K562 (cell line): Measurements from ENCODE around the gene MCCC2. TPM values are rescaled to one million over a fixed set of nuclear protein-coding genes. Genes with fewer than 3 reads are reported as not detected.

Experiments
- ARNT ChIP-seq, 2 experiments: fragments of 450-650 bp; IDR thresholded peaks; 2 replicates each; pipeline ENCODE4 v1.6.1; 2016; ENCODE audit warnings: mild to moderate bottlenecking in 1 of 2
- ATF1 ChIP-seq, 2 experiments: fragments of 450-650 bp in 1 of 2; IDR thresholded peaks; 2 replicates each; pipeline ENCODE4 v1.6.1; 2016; ENCODE audit warnings: missing compliant biosample characterization in 1 of 2, missing genetic modification characterization in 1 of 2
- ERF ChIP-seq: fragments of 450-650 bp; formaldehyde crosslinking; IDR thresholded peaks from 2 replicates; pipeline ENCODE4 v1.4.0; 2020; ENCODE audit warnings: mild to moderate bottlenecking, mixed read lengths
- HLTF ChIP-seq: fragments of 450-650 bp; IDR thresholded peaks from 2 replicates; pipeline ENCODE4 v1.6.1; 2016
- KDM5B ChIP-seq: fragments of 200-600 bp; sonication (generic); IDR thresholded peaks from 2 replicates; pipeline ENCODE4 v1.6.1; 2012; ENCODE audit warnings: low read depth, mild to moderate bottlenecking, moderate library complexity, low read length, control low read depth, inconsistent platforms; ENCODE audit not compliant: insufficient replicate concordance
- MIER1 ChIP-seq: fragments of 450-650 bp; IDR thresholded peaks from 2 replicates; pipeline ENCODE4 v1.6.1; 2016; ENCODE audit warnings: antibody characterized with exemption, mild to moderate bottlenecking, low read depth
- MYC ChIP-seq, 2 experiments: fragments of 250-450 bp in 1 of 2; sonication (Bioruptor Pico) in 1 of 2; IDR thresholded peaks; 2 replicates each; pipeline versions ENCODE4 v1.5.1 to v1.6.1; 2012 to 2021; ENCODE audit warnings: low read depth in 2 of 2, borderline replicate concordance in 1 of 2, improper control_type of control experiment in 1 of 2, low read length in 1 of 2, mild to moderate bottlenecking in 1 of 2, moderate library complexity in 1 of 2
- RBM15 ChIP-seq: fragments of 200-400 bp; formaldehyde crosslinking; IDR thresholded peaks from 2 replicates; pipeline ENCODE4 v1.6.1; 2018; ENCODE audit warnings: mild to moderate bottlenecking, low read length, moderate library complexity; ENCODE audit not compliant: insufficient read depth
- RREB1 ChIP-seq: fragments of 250-450 bp; sonication (Bioruptor Pico); IDR thresholded peaks from 2 replicates; pipeline ENCODE4 v1.4.0; 2020
- TEAD2 ChIP-seq: fragments of 450-650 bp; IDR thresholded peaks from 2 replicates; pipeline ENCODE4 v1.6.1; 2016; ENCODE audit warnings: missing genetic modification characterization, control low read depth, missing compliant biosample characterization
- ZBTB8A ChIP-seq: fragments of 450-650 bp; IDR thresholded peaks from 2 replicates; pipeline ENCODE4 v1.6.1; 2018; ENCODE audit warnings: mild to moderate bottlenecking, moderate library complexity; ENCODE audit not compliant: partially characterized antibody
- ZBTB9 ChIP-seq: fragments of 450-650 bp; formaldehyde crosslinking; IDR thresholded peaks from 2 replicates; pipeline ENCODE4 v1.4.0; 2020; ENCODE audit warnings: mild to moderate bottlenecking, moderate library complexity
- ZFP30 ChIP-seq: fragments of 250-450 bp; sonication (Bioruptor Pico); IDR thresholded peaks from 2 replicates; pipeline ENCODE4 v1.8.0; 2022; ENCODE audit warnings: moderate library complexity, mild to moderate bottlenecking, inconsistent platforms, borderline replicate concordance
- ZNF324 ChIP-seq: fragments of 250-450 bp; sonication (Bioruptor Pico); IDR thresholded peaks from 2 replicates; pipeline ENCODE4 v1.4.0; 2020; ENCODE audit warnings: mild to moderate bottlenecking
- ZNF384 ChIP-seq: IDR thresholded peaks from 2 replicates; pipeline ENCODE4 v1.6.1; 2012; ENCODE audit warnings: low read depth, low read length, improper control_type of control experiment
- ZNF592 ChIP-seq: fragments of 450-650 bp; IDR thresholded peaks from 2 replicates; pipeline ENCODE4 v1.6.1; 2017; ENCODE audit warnings: antibody characterized with exemption, mild to moderate bottlenecking
- polyA plus RNA-seq, 8 experiments: library from polyadenylated mRNA; depleted of rRNA in 4 of 8; stranded (reverse) in 5 of 8; unstranded in 3 of 8; fragments of >200 nt; fragmentation: Nextera tagmentation in 2 of 8; fragmentation: Illumina TruSeq in 1 of 8; extraction: Ambion mirVana in 2 of 8; extraction: Trizol in 1 of 8; gene quantifications; 2 replicates each; pipeline versions ENCODE4 v1.2.1 to v1.2.3, GENCODE V29; 2011 to 2014; ENCODE audit warnings: inconsistent platforms in 1 of 8, missing spikeins in 1 of 8
- total RNA-seq, 7 experiments: library from RNA; depleted of rRNA in 6 of 7; stranded (reverse); fragments of >200 nt in 6 of 7; fragmentation: Illumina TruSeq in 2 of 7; extraction: Trizol in 2 of 7; gene quantifications; 2 replicates each; pipeline versions ENCODE4 v1.2.1 to v1.2.3, GENCODE V29; 2011 to 2021; ENCODE audit warnings: low replicate concordance in 1 of 7

The MCCC2 gene
- total and polyA plus RNA-seq, 9 of the 15 experiments (the other 6 are each of a cell fraction or from before 2014, with no cell fraction given) = 17.1 to 77.9 (median 52.5) TPM

- no peak for TF ChIP-seq ZNF592
- TF ChIP-seq MIER1 = no peak
- TF ChIP-seq RBM15 = no peak
- TF ChIP-seq MYC (IDR thresholded peaks at IDR 0.05; ENCODE audit: low read depth, low read length) = peak; percentile 78
- TF ChIP-seq MYC (CRISPR knock-in tag; IDR thresholded peaks at IDR 0.05; ENCODE audit: borderline replicate concordance, low read depth) = no peak
- TF ChIP-seq ARNT (IDR thresholded peaks at IDR 0.05) = peak in 1 of 2 experiments; percentile 10; a peak in 1 of 4 replicates
- TF ChIP-seq ZBTB9 (CRISPR knock-in tag) = 0 out of 2 replicates have a peak, but pooled peaks have one; percentile 50
- TF ChIP-seq ERF (CRISPR knock-in tag) = no peak
- TF ChIP-seq RREB1 (CRISPR knock-in tag) = no peak
- TF ChIP-seq ZNF384 = no peak
- no peak for TF ChIP-seq ZBTB8A
- no peak for TF ChIP-seq HLTF
- TF ChIP-seq ZFP30 (CRISPR knock-in tag) = no peak
- TF ChIP-seq ATF1 (CRISPR knock-in tag; IDR thresholded peaks at IDR 0.05) = no peak
- TF ChIP-seq ATF1 (tag; IDR thresholded peaks at IDR 0.05) = peak; percentile 73
- TF ChIP-seq KDM5B = peak; percentile 94
- TF ChIP-seq ZNF324 (CRISPR knock-in tag) = no peak
- no peak for TF ChIP-seq TEAD2 (tag)
Measured at GRCh38 chr5:71586941-71587765, at the start of gene MCCC2 (continued).
